ENCODE measurements around the gene CACNG7. TPM values are rescaled to one million over a fixed set of nuclear protein-coding genes. Genes with fewer than 3 reads are reported as not detected.

CACNG7 gene, protein sequence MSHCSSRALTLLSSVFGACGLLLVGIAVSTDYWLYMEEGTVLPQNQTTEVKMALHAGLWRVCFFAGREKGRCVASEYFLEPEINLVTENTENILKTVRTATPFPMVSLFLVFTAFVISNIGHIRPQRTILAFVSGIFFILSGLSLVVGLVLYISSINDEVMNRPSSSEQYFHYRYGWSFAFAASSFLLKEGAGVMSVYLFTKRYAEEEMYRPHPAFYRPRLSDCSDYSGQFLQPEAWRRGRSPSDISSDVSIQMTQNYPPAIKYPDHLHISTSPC
- total RNA-seq = 3.7 and 8.2 TPM in 2 replicates

DNA sequence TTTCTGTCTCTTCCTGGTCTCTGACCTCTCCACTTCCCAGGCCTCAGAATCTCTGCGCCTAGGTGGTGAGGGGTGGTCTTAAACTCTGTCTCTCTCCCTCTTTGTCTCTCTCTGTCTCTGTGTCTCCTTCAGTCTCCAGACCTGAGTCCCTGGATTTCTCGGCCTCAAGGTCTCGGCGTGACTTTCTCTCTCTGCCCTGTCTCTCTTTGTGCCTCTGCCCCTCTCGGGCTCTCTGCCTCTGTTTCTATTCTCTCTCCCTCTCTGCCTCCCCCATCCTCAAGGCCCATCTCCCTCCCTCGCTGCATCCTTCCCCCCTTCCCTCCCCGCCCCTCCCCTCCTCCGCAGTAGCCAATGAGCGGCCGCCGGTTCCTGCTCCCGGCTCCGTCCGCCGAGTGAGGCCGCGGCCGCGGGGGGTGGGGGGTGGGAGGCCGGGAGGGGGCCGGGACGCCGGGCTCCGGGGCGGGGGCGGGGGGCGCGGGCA, at the start of gene CACNG7:
Gene CACNG7, plus strand, starts transcription at position 344 of the 481 bp plus-strand sequence. CDS start 3,554 bp downstream, outside the sequence.

DNA sequence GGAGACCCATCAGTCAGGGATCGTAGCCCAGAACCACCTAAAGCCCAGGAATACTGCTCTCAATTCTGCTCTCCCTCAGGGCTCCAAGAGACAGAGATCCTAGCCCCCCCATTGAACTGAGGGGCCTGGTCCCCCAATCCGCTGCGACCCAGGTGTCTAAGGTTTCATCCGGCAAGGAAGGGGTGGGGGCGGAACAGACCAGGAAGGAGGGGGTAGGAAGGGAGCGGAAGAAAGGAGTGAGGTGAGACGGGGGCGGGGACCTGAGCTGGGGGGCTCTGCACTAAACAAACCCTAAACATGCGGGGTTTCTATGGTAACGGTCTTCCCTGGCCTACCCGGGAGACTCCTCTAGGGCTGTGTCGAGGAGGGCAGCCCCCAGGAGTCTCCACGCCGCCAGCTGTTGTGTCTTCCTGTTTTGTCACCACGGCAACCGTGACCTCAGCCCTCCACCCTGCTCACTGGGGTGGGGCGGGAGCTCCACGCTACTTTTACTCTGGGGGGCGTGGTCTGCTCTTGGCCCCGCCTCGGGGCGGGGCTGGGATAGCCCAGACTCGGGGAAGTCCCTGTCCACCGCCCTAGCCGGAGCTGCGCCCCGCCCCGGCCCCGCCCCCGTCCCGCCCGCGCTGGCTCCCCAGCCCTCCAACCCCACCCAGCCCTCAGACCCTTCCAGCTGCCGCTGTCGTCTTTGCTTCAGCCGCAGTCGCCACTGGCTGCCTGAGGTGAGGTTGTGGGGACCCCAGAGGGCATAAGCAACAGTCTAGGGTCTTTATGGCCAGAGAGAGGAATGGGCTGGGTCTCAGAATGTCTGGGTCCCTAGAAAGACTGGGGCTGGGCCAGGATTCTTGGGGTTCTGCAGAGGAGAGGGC, 41.6 kb upstream of the CACNG7 start, which contains the start of gene MYADM:
Gene MYADM, plus strand, starts transcription at position 659 of the 866 bp plus-strand sequence. CDS start 5,647 bp downstream, outside the sequence.

DNA sequence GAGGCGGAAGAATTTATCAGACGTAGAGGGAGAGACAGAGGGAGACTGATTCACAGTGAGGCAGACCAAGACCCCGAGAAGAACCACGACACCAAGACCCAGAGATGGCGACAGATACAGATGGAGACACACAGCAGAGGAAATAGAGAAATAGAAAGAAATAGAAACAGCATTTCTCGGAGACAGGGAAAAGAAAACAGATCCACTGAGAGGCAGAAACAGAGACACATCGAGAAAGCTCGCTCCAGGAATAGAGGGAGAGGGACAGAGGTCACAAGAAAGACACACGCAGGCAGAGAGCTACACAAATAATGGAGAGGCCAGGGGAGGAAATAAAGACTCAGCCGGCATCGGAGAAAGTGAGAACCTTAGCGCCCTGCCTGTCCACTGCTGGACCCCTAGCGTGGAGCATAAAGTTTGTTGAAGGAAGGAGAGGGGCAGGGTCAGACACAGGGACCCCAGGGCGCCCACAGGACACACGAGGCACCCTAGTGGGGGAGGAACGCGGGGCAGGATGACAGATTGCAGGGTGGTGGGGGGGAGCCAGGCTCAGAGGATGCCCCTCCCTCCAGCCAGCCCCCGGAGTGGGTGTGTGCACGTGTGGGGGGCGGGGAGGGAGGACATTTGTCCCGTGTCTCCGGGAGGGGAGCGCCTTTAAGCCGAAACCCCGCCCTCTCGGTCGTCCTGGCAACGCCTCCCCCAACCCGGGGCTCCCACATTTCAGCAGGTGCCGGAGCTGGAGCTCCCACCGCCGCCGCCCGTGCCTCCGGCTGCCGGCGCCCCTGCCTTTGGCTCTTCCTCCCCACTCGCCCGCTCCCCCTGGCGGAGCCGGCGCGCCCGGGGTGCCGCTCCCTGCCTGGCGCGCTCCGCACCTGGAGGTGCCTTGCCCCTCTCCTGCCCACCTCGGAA, 27.3 kb upstream of the CACNG7 start, which contains the start of gene PRKCG:
Gene PRKCG, plus strand, starts transcription at position 716 of the 909 bp plus-strand sequence. CDS start 298 bp downstream, outside the sequence.

DNA sequence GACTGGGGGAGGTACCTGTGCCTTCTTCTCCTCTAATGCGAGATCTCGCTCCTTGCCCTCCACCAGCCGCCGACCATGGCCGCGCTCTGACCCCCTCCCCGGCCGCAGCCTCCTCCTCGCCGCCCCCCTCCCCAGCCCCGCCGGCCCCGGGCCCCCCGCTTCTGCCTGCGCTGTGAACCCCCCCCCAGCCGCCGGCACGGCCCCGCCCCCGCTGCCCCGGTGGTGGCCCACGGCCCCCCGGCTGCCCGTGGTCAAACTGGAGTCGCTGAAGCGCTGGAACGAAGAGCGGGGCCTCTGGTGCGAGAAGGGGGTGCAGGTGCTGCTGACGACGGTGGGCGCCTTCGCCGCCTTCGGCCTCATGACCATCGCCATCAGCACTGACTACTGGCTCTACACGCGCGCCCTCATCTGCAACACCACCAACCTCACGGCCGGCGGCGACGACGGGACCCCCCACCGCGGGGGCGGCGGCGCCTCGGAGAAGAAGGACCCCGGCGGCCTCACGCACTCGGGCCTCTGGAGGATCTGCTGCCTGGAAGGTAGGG, 53.9 kb downstream of the CACNG7 start, which contains the start of gene CACNG8:
Gene CACNG8, plus strand, starts transcription at position 51 of the 545 bp plus-strand sequence.

DNA sequence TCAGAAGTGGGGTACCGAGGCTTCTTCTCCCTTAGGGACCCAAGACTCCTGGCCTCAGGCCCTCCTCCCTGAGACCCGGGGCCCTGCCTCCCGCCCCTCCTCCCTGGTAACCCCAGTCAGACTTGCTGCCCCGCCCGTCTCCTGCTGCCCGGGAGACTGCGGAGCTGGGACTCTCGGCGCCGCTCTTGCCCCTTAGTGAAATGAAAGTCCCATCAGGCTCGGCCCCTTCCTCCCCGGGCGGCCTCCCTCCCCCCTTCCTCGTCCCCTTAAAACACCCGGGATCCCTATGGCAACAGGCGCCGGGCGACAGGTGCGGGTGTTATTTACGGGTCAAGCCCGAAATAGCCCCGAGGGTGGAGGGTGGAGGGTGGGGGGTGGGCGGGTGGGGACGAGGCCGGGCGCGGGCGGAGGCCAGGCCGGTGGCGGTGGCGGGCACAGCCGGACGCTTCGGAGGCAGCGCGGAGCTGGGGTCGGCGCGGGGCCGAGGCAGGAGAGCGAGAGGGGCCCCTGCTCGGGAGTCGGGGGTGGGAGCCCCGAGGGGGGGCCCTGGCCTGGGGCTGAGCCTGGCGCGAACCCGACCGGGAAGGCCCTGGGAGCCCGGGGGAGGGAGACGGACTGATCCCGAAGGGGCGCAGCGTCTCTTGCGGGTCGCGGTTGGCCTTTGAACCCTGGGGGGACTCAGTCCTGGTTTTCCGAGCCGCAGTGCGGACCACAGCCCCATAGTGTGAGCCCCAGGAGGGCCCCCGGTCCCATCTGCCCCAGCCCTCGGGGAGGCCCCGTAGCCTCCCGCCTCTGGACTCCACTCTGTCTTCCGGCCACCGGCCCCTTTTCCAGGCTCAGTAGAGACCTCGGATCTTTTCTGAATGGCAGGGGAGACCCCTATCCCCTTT, 82.4 kb downstream of the CACNG7 start, which contains the start of gene CACNG6:
Gene CACNG6, plus strand, starts transcription at position 414 of the 890 bp plus-strand sequence. CDS start 1,241 bp downstream, outside the sequence.

Other genes starting within 250 kb of the CACNG7 start
- gene NLRP12, start 85.0 kb upstream of the CACNG7 start, total RNA-seq = 0.77 TPM in 1 of 2 replicates, not detected in the other
- 40.5 and 133 TPM in 2 replicates for gene MYADM, start 41.4 kb upstream of the CACNG7 start, total RNA-seq
- not detected in 2 replicates for gene PRKCG, start 27.1 kb upstream of the CACNG7 start, total RNA-seq
- 0.60 and 1.6 TPM in 2 replicates for gene CACNG8, start 53.7 kb downstream of the CACNG7 start, total RNA-seq
- 0.09 and 0.23 TPM in 2 replicates for gene CACNG6, start 82.4 kb downstream of the CACNG7 start, total RNA-seq
- not detected in 2 replicates for gene VSTM1, start 154.6 kb downstream of the CACNG7 start, total RNA-seq
- gene TARM1, start 172.1 kb downstream of the CACNG7 start, total RNA-seq = not detected in 2 replicates
- gene OSCAR, start 191.5 kb downstream of the CACNG7 start, total RNA-seq = 0.35 and 2.3 TPM in 2 replicates
- gene NDUFA3, start 193.6 kb downstream of the CACNG7 start, total RNA-seq = 15.9 and 35.4 TPM in 2 replicates
- gene TFPT, start 206.4 kb downstream of the CACNG7 start, total RNA-seq = 14.1 and 20.3 TPM in 2 replicates
- 43.7 and 43.9 TPM in 2 replicates for gene PRPF31, start 206.5 kb downstream of the CACNG7 start, total RNA-seq
- 10.7 and 18.0 TPM in 2 replicates for gene CNOT3, start 228.5 kb downstream of the CACNG7 start, total RNA-seq